A673 (cell line): Measurements from ENCODE around the gene TAL2. TPM values are rescaled to one million over a fixed set of nuclear protein-coding genes. Genes with fewer than 3 reads are reported as not detected.

ENCODE experiments used
- Bru-seq: library from RNA; stranded (reverse); fragments of 400-500 nt; gene quantifications from one replicate; lab custom pipeline; 2021; lab: Mats Ljungman, UMichigan
- BruChase-seq, 2 experiments: library from RNA; stranded (reverse); fragments of 400-500 nt; gene quantifications; one replicate each; lab custom pipeline; 2021; lab: Mats Ljungman, UMichigan
- BruUV-seq: library from RNA; stranded (reverse); fragments of 400-500 nt; replicated peaks from 2 replicates; lab custom pipeline; 2021; lab: Mats Ljungman, UMichigan
- CTCF ChIA-PET: fragments of 300-600 bp; sonication (Branson Sonifier 250); formaldehyde crosslinking; loops from one replicate; lab custom pipeline; 2022; ENCODE audit warnings: antibody characterized with exemption; lab: Charles Lee
- POLR2A ChIA-PET: fragments of 300-600 bp; sonication (Branson Sonifier 250); formaldehyde crosslinking; loops from one replicate; lab custom pipeline; 2022; ENCODE audit warnings: antibody characterized with exemption; ENCODE audit not compliant: low non-redundant PET; lab: Charles Lee
- DNase-seq: peaks from one replicate; pipeline ENCODE4 v3.0.0-alpha.2; 2015; ENCODE audit warnings: low spot score
- H3K27ac ChIP-seq: fragments of 200-600 bp; sonication (generic); 2 replicates; pipeline ENCODE4 v1.5.1; 2016; ENCODE audit warnings: mixed run types, low read depth, mild to moderate bottlenecking, mixed read lengths, antibody characterized with exemption, low read length; ENCODE audit not compliant: poor library complexity, severe bottlenecking
- H3K27me3 ChIP-seq: fragments of 200-600 bp; sonication (generic); replicated peaks from 2 replicates; pipeline ENCODE4 v1.6.1; 2017; ENCODE audit warnings: mixed run types, low read depth, mild to moderate bottlenecking, mixed read lengths, antibody characterized with exemption, low read length; ENCODE audit not compliant: insufficient read depth, poor library complexity
- H3K36me3 ChIP-seq: fragments of 200-600 bp; sonication (generic); 2 replicates; pipeline ENCODE4 v1.6.1; 2016; ENCODE audit warnings: mixed run types, mild to moderate bottlenecking, mixed read lengths, antibody characterized with exemption, low read length; ENCODE audit not compliant: insufficient read depth, poor library complexity, severe bottlenecking
- H3K4me1 ChIP-seq: fragments of 200-600 bp; sonication (generic); 2 replicates; pipeline ENCODE4 v1.6.1; 2017; ENCODE audit warnings: mixed run types, mild to moderate bottlenecking, mixed read lengths, antibody characterized with exemption, low read length; ENCODE audit not compliant: insufficient read depth, poor library complexity, severe bottlenecking
- H3K4me3 ChIP-seq: fragments of 200-600 bp; sonication (generic); 2 replicates; pipeline ENCODE4 v1.5.1; 2016; ENCODE audit warnings: low read depth, mixed run types, mild to moderate bottlenecking, mixed read lengths, low read length; ENCODE audit not compliant: poor library complexity, severe bottlenecking
- H3K9me3 ChIP-seq: fragments of 200-600 bp; sonication (generic); 2 replicates; pipeline ENCODE4 v1.6.1; 2016; ENCODE audit warnings: mixed run types, low read depth, mild to moderate bottlenecking, mixed read lengths, antibody characterized with exemption, low read length; ENCODE audit not compliant: poor library complexity, severe bottlenecking
- EZH2 ChIP-seq: fragments of 200-600 bp; sonication (generic); IDR thresholded peaks from 2 replicates; pipeline ENCODE4 v1.6.1; 2017; ENCODE audit warnings: borderline replicate concordance, low read depth, mild to moderate bottlenecking, mixed read lengths, antibody characterized with exemption, low read length; ENCODE audit not compliant: poor library complexity, severe bottlenecking
- intact Hi-C: fragments of 100-400 bp; cut with micrococcal nuclease; formaldehyde crosslinking; loops from one replicate; pipeline ENCODE4 v1.10.0; 2022; ENCODE audit not compliant: unreplicated experiment
- long read RNA-seq: library from polyadenylated mRNA; stranded (forward); transcript quantifications from one replicate; pipeline ENCODE4 v2.0.0, GENCODE V29; 2022
- total RNA-seq: library from RNA; stranded (reverse); gene quantifications from 2 replicates; pipeline ENCODE4 v1.2.3, GENCODE V29; 2021
- TF ChIP-seq, protein P1 (sequence below): fragments of 300-800, 200-600 bp; sonication (generic); conservative IDR thresholded peaks from 2 replicates; pipeline ENCODE4 v1.5.1; 2017; ENCODE audit warnings: low read depth, mild to moderate bottlenecking, antibody characterized with exemption, low read length, moderate library complexity, mixed read lengths

Gene TAL2
- not detected in 2 replicates for total RNA-seq
- not detected for Bru-seq, nascent RNA
- BruChase-seq, experiment 1, labeled RNA remaining after a 2-hour chase, result percentile 39 among the genes with signal in this experiment
- percentile 6 among the genes with signal in this experiment for BruChase-seq, experiment 2, labeled RNA remaining after a 6-hour chase
- long read RNA-seq, result 0 reads

DNA sequence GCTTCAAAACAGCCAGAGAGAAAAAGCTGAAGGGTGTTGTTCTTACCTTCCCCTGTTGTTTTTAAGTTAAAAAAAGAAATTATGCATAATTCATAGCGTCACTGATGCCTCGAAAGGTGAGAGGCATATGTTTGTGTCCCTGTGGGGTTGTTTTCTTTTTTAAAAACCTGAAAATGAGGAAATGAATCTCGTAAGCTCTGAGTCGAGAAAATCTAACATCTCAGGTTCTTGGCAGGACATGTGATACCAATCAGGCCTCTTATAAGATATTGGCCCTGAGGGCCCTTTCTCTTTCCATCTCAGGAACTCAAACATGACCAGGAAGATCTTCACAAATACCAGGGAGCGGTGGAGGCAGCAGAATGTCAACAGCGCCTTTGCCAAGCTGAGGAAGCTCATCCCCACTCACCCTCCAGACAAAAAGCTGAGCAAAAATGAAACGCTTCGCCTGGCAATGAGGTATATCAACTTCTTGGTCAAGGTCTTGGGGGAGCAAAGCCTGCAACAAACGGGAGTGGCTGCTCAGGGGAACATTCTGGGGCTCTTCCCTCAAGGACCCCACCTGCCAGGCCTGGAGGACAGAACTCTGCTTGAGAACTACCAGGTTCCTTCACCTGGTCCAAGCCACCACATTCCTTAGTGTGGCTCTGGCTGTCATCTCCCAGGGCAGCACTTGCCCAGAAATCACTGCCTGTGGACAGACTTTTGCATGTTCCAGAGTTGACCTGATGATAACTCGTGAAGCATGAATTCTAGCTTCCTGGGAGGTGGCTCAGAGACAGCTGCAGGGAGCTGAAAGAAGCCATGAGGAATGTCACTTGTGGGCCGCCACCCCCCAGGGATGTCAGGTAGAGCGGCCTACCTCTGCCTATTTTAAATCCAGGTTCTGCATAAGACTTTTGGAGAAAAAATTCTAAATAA, at the start of gene TAL2:
TSS of gene TAL2 (plus strand) at position 274 of the 921 bp plus-strand sequence. CDS start at position 314, 40 bp downstream.
- TF ChIP-seq EZH2, result no peak
- TF ChIP-seq, protein P1, sequence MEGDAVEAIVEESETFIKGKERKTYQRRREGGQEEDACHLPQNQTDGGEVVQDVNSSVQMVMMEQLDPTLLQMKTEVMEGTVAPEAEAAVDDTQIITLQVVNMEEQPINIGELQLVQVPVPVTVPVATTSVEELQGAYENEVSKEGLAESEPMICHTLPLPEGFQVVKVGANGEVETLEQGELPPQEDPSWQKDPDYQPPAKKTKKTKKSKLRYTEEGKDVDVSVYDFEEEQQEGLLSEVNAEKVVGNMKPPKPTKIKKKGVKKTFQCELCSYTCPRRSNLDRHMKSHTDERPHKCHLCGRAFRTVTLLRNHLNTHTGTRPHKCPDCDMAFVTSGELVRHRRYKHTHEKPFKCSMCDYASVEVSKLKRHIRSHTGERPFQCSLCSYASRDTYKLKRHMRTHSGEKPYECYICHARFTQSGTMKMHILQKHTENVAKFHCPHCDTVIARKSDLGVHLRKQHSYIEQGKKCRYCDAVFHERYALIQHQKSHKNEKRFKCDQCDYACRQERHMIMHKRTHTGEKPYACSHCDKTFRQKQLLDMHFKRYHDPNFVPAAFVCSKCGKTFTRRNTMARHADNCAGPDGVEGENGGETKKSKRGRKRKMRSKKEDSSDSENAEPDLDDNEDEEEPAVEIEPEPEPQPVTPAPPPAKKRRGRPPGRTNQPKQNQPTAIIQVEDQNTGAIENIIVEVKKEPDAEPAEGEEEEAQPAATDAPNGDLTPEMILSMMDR, result no peak
- Histone ChIP-seq H3K4me1 (no peaks in the 10 kb centered on the region), H3K27ac (no peak within 1 kb of the TSS), H3K27me3 (peaks cover 3% of the 10 kb centered on the region), H3K36me3 (no peaks in the 10 kb centered on the region), H3K9me3 (no peaks in the 10 kb centered on the region), H3K4me3 (no peak within 1 kb of the TSS)
- BruUV-seq, result no TSS peak
- intact Hi-C loops, result no loop called here
- DNase-seq, result no peak
- ChIA-PET CTCF (no interaction called here), POLR2A (no interaction called here)

- no peak overlapping the region for H3K4me3 ChIP-seq
- H3K4me1 ChIP-seq, result no peaks in the 10 kb centered on the region
- ChIA-PET CTCF (interaction anchor here (0.5 kb wide), 1 partner anchor 169 kb away, joined by 3 read pairs; no protein-coding TSS in a partner anchor), POLR2A (no interaction called here)
- no peaks in the 10 kb centered on the region for H3K9me3 ChIP-seq
- no peaks in the 10 kb centered on the region for H3K36me3 ChIP-seq
- no TSS peak for BruUV-seq
- intact Hi-C loops, result no loop called here
- no peaks in the 10 kb centered on the region for H3K27me3 ChIP-seq
- DNase-seq, result no peak
- no peak overlapping the region for H3K27ac ChIP-seq
- TF ChIP-seq, protein P1, result no peak
- no peak for TF ChIP-seq EZH2
Observed at GRCh38 chr9:105621001-105621400, 41.3 kb upstream of the TAL2 start.

DNA sequence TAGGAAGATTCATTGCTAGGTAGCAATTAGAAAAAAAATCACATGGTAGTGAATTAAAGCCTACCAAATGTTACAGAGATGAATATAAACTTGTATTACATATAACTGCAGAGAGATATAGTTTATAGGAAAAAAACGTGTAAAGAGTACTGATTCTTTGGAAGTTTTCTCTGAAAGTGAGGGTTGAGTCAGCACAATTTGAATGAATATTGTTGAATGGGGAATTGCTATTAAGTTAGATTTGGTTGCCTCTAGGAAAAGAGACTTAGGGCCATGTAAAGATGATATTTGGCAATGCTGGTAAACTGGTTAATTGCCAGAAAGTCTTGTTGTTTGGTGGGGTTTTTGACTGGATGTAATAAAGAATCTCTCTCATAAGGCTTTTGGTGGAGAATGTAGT, 37.2 kb upstream of the TAL2 start:
- no peak overlapping the region for H3K27ac ChIP-seq
- DNase-seq, result no peak
- intact Hi-C loops, result no loop called here
- no peaks in the 10 kb centered on the region for H3K9me3 ChIP-seq
- ChIA-PET POLR2A (no interaction called here), CTCF (no interaction called here)
- no peaks in the 10 kb centered on the region for H3K36me3 ChIP-seq
- no peak for TF ChIP-seq EZH2
- TF ChIP-seq, protein P1, result no peak
- H3K4me3 ChIP-seq, result no peak overlapping the region
- BruUV-seq, result no TSS peak
- H3K4me1 ChIP-seq, result no peaks in the 10 kb centered on the region
- no peaks in the 10 kb centered on the region for H3K27me3 ChIP-seq
